ENCODE results near the gene PROB1. TPM values are rescaled to one million over a fixed set of nuclear protein-coding genes. Genes with fewer than 3 reads are reported as not detected.

PROB1 gene
- polyA plus RNA-seq, 1 of the 3 experiments (the other 2 are of a cell fraction), result 0.44 TPM

GRCh38 chr5:139401546-139401945 lies 6.6 kb upstream of the PROB1 start:
- Histone ChIP-seq H3K79me2 (ENCODE audit: insufficient read depth) (no peaks in the 10 kb centered on the region), H4K20me1 (ENCODE audit: insufficient read depth) (no peaks in the 10 kb centered on the region), H3K9ac (no peak overlapping the region), H3K27me3 (ENCODE audit: insufficient read depth) (no peaks in the 10 kb centered on the region), H2AFZ (ENCODE audit: low read depth) (no peak overlapping the region), H3K4me3 (ENCODE audit: low read depth in 2 of 2, low read length in 1 of 2) (no peak overlapping the region), H3K4me2 (no peak overlapping the region), H3K36me3 (replicated peaks in 1 of 2; ENCODE audit: control insufficient read depth in 1 of 2, insufficient read depth in 2 of 2, low read length in 1 of 2) (peaks cover 0 to 2% of the 10 kb centered on the region in 2 experiments), H3F3A (replicated peaks; ENCODE audit: insufficient read depth) (peaks cover 8% of the 10 kb centered on the region), H3K4me1 (ENCODE audit: control insufficient read depth in 1 of 2, insufficient read depth in 2 of 2, low read depth in 1 of 2, low read length in 1 of 2) (peaks cover 0 to 13% of the 10 kb centered on the region in 2 experiments; a peak in 1 of 4 replicates), H3K9me3 (no peaks in the 10 kb centered on the region), H3K9me2 (no peaks in the 10 kb centered on the region), H3K27ac (ENCODE audit: low read depth in 2 of 2, low read length in 1 of 2) (no peak overlapping the region)
- 95% methylated on average over 10 of the region's 10 CpGs for WGBS (ENCODE audit: low lambda C conversion rate)
- POLR2A ChIA-PET, result no interaction called here
- DNase-seq, result no peak
- TF ChIP-seq MXI1 (IDR thresholded peaks at IDR 0.05; ENCODE audit: low read depth, low read length), result no peak
- TF ChIP-seq USF1 (IDR thresholded peaks at IDR 0.05; ENCODE audit: borderline replicate concordance, low read depth), result no peak
- no peak for TF ChIP-seq RAD21 (IDR thresholded peaks at IDR 0.05; ENCODE audit: low read length)
- TF ChIP-seq CTCF (IDR thresholded peaks at IDR 0.05), result no peak
- TF ChIP-seq GABPA (IDR thresholded peaks at IDR 0.05; ENCODE audit: low read depth), result no peak
- no peak for TF ChIP-seq SIN3A (IDR thresholded peaks at IDR 0.05; ENCODE audit: borderline replicate concordance, low read depth, low read length)
- no peak for TF ChIP-seq PBX3 (IDR thresholded peaks at IDR 0.05)
- CTCF ChIA-PET, result interaction anchor here (0.8 to 1.6 kb wide), 4 partner anchors 10 to 21 kb away, joined by 3 to 5 read pairs (median 4); no protein-coding TSS in a partner anchor

GRCh38 chr5:139399501-139400121 lies 4.7 kb upstream of the PROB1 start:
- H3K9me2 ChIP-seq, result no peaks in the 10 kb centered on the region
- no peaks in the 10 kb centered on the region for H3K9me3 ChIP-seq
- peaks cover 8% of the 10 kb centered on the region for H3F3A ChIP-seq (replicated peaks; ENCODE audit: insufficient read depth)
- ChIA-PET POLR2A (interaction anchor here (0.5 kb wide), 1 partner anchor 58 kb away, joined by 3 read pairs; no protein-coding TSS in a partner anchor), CTCF (interaction anchor here (0.6 kb wide), 1 partner anchor 40 kb away, joined by 3 read pairs; no protein-coding TSS in a partner anchor)
- no peak overlapping the region for H3K27ac ChIP-seq (ENCODE audit: low read depth in 2 of 2, low read length in 1 of 2)
- H3K4me1 ChIP-seq (ENCODE audit: control insufficient read depth in 1 of 2, insufficient read depth in 2 of 2, low read depth in 1 of 2, low read length in 1 of 2), result peaks cover 0 to 13% of the 10 kb centered on the region in 2 experiments; a peak in 1 of 4 replicates
- H3K36me3 ChIP-seq (replicated peaks in 1 of 2; ENCODE audit: control insufficient read depth in 1 of 2, insufficient read depth in 2 of 2, low read length in 1 of 2), result peaks cover 0 to 2% of the 10 kb centered on the region in 2 experiments
- DNase-seq, result no peak
- TF ChIP-seq TCF12 (IDR thresholded peaks at IDR 0.05), result no peak
- TF ChIP-seq USF2 (IDR thresholded peaks at IDR 0.05; ENCODE audit: borderline replicate concordance, low read depth, low read length), result no peak
- no peak for TF ChIP-seq CTCF (IDR thresholded peaks at IDR 0.05)
- no peak for TF ChIP-seq CHD2 (IDR thresholded peaks at IDR 0.05; ENCODE audit: low read length, partially characterized antibody)
- TF ChIP-seq TAF1 (IDR thresholded peaks at IDR 0.05; ENCODE audit: borderline replicate concordance, low read depth, low read length), result no peak
- TF ChIP-seq FOSL2 (IDR thresholded peaks at IDR 0.05; ENCODE audit: borderline replicate concordance, low read depth), result no peak
- no peak for TF ChIP-seq NRF1 (IDR thresholded peaks at IDR 0.05; ENCODE audit: low read depth, low read length)
- no peak for TF ChIP-seq GABPA (IDR thresholded peaks at IDR 0.05; ENCODE audit: low read depth)
- no peak for TF ChIP-seq JUND (IDR thresholded peaks at IDR 0.05)
- no peak overlapping the region for H3K4me3 ChIP-seq (ENCODE audit: low read depth in 2 of 2, low read length in 1 of 2)
- no peaks in the 10 kb centered on the region for H3K79me2 ChIP-seq (ENCODE audit: insufficient read depth)
- no peaks in the 10 kb centered on the region for H3K27me3 ChIP-seq (ENCODE audit: insufficient read depth)
- no peak overlapping the region for H2AFZ ChIP-seq (ENCODE audit: low read depth)
- H4K20me1 ChIP-seq (ENCODE audit: insufficient read depth), result no peaks in the 10 kb centered on the region
- no peak overlapping the region for H3K9ac ChIP-seq
- 69% methylated on average over 5 of the region's 6 CpGs for WGBS (ENCODE audit: low lambda C conversion rate)
- no peak overlapping the region for H3K4me2 ChIP-seq

Data from SK-N-SH (cell line).